Measurements from ENCODE around the gene NPR1.
"Not testable (repeated sequence)": the region's sequence is repeated elsewhere in the genome, so short reads cannot be mapped to it uniquely, and the experiment has no call there.

DNA sequence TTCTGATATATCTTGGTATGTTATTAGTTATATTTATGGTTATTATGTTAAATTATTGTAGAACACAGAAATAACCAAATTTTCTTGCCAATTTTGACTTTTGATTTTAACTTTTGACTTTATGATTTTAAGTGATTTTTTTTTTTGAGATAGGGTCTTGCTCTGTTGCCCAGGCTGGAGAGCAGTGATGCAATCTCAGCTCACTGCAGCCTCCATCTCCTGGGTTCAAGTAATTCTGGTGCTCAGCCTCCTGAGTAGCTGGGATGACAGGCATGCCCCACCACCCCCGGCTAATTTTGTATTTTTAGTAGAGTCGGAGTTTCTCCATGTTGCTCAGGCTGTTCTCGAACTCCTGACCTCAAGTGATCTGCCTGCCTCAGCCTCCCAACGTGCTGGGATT, 46.1 kb downstream of the NPR1 start:
- TF ChIP-seq, protein P1, sequence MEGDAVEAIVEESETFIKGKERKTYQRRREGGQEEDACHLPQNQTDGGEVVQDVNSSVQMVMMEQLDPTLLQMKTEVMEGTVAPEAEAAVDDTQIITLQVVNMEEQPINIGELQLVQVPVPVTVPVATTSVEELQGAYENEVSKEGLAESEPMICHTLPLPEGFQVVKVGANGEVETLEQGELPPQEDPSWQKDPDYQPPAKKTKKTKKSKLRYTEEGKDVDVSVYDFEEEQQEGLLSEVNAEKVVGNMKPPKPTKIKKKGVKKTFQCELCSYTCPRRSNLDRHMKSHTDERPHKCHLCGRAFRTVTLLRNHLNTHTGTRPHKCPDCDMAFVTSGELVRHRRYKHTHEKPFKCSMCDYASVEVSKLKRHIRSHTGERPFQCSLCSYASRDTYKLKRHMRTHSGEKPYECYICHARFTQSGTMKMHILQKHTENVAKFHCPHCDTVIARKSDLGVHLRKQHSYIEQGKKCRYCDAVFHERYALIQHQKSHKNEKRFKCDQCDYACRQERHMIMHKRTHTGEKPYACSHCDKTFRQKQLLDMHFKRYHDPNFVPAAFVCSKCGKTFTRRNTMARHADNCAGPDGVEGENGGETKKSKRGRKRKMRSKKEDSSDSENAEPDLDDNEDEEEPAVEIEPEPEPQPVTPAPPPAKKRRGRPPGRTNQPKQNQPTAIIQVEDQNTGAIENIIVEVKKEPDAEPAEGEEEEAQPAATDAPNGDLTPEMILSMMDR (IDR thresholded peaks at IDR 0.05; ENCODE audit: extremely low read depth in 1 of 2, insufficient read depth in 1 of 2, low read depth in 1 of 2, low read length in 2 of 2) = not testable (repeated sequence)
- TF ChIP-seq POLR2A (IDR thresholded peaks at IDR 0.05; ENCODE audit: low read depth, low read length); EZH2 (IDR thresholded peaks at IDR 0.05; ENCODE audit: borderline replicate concordance, low read depth, low read length, severe bottlenecking); POLR2AphosphoS5 (IDR thresholded peaks at IDR 0.05; ENCODE audit: insufficient read depth, low read depth, low read length); GATA2 (IDR thresholded peaks at IDR 0.05; ENCODE audit: insufficient read depth, insufficient read length, low read depth, low read length); FOS (IDR thresholded peaks at IDR 0.05; ENCODE audit: borderline replicate concordance, insufficient read depth, low read length); MYC (IDR thresholded peaks at IDR 0.05; ENCODE audit: low read depth, low read length); JUN (IDR thresholded peaks at IDR 0.05; ENCODE audit: borderline replicate concordance, insufficient read depth, insufficient read length, low read depth): not testable (repeated sequence)
- TF ChIP-seq, protein P2, sequence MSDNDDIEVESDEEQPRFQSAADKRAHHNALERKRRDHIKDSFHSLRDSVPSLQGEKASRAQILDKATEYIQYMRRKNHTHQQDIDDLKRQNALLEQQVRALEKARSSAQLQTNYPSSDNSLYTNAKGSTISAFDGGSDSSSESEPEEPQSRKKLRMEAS (IDR thresholded peaks at IDR 0.05; ENCODE audit: insufficient read depth, insufficient read length) = not testable (repeated sequence)
